Astrocyte of the spinal cord (primary cell): ENCODE results near the gene KIF16B.

Experiments used
- DNase-seq: peaks from one replicate; pipeline ENCODE4 v3.0.0; 2011; ENCODE audit warnings: low read depth, low spot score
- H3K4me3 ChIP-seq: 2 replicates; pipeline ENCODE4 v1.5.1; 2011; ENCODE audit warnings: low read depth, mild to moderate bottlenecking, low read length, moderate library complexity
- in situ Hi-C: cut with HindIII; loops from 2 replicates; pipeline ENCODE4 v1.10.0; 2017; ENCODE audit warnings: low sequenced_read_pairs
- TF ChIP-seq, protein P1 (sequence below): IDR thresholded peaks from 2 replicates; pipeline ENCODE4 v1.5.1; 2012; ENCODE audit warnings: low read depth, mild to moderate bottlenecking, low read length, inconsistent platforms

KIF16B gene

DNA sequence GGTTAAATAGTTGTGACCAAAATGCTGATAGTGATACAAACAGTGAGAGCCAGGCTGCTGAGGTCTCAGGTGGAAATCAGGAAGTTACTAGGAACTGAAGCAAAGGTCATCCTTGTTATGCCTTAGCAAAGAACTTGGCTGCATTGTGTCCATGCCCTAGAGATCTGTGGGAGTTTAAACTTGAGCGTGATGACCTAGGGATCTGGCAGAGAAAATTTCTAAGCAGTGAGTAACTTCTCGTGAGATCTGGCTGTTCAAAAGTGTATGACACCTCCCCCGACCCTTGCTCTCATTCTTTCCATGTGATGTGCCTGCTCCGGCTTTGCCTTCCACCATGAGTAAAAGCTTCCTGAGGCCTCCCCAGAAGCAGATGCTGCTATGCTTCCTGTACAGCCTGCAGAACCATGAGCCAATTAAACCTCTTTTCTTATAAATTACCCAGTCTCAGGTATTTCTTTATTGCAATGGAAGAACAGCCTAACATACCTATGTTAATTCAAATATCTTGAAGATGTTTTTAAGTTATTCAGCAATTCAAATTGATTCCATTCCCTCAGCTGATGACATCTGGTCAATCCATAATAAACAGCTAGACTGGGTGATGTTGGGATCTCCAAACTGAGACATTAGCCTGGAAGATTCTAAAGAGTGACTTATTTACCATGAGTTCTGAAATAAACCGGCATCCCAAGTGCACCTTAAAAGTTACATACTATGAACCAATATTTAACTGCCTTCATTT is 33.8 kb downstream of the KIF16B start:
- TF ChIP-seq, protein P1, sequence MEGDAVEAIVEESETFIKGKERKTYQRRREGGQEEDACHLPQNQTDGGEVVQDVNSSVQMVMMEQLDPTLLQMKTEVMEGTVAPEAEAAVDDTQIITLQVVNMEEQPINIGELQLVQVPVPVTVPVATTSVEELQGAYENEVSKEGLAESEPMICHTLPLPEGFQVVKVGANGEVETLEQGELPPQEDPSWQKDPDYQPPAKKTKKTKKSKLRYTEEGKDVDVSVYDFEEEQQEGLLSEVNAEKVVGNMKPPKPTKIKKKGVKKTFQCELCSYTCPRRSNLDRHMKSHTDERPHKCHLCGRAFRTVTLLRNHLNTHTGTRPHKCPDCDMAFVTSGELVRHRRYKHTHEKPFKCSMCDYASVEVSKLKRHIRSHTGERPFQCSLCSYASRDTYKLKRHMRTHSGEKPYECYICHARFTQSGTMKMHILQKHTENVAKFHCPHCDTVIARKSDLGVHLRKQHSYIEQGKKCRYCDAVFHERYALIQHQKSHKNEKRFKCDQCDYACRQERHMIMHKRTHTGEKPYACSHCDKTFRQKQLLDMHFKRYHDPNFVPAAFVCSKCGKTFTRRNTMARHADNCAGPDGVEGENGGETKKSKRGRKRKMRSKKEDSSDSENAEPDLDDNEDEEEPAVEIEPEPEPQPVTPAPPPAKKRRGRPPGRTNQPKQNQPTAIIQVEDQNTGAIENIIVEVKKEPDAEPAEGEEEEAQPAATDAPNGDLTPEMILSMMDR: no peak
- in situ Hi-C loops: no loop called here
- H3K4me3 ChIP-seq: no peak overlapping the region
- DNase-seq: no peak

DNA sequence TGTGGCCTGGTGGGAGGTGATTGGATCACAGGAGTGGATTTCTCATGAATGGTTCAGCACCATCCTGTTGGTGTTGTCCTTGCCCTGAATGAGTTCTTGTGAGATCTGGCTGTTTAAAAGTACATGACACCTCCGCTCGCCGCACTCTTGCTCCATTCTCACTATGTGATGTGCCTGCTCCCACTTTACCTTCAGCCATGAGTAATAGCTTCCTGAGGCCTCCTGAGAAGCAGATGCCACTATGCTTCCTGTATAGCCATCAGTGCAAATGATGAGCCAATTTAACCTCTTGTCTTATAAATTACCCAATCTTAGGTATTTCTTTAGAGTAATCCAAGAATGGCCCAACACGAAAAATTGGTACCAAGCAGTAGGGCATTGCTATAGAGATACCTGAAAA is 34.5 kb downstream of the KIF16B start:
- TF ChIP-seq, protein P1: no peak
- no peak overlapping the region for H3K4me3 ChIP-seq
- DNase-seq: no peak
- in situ Hi-C loops: no loop called here

DNA sequence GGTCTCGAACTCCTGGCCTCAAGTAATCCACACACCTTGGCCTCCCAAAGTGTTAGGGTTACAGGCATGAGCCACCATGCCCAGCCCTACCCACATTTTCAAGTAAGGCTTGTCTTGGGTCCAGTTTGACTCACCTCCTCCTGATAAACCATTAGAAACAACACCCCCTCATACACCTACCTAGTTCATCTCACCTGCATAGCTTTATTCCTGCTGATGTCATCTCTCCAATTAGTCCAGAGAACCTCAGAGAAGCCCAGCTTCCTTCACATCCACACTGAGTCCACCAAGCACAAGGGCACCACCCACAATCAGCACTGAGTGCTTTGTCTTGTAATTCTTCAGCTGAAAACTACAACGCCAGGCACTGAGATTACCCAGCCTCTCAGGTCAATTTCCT is 35.3 kb downstream of the KIF16B start:
- H3K4me3 ChIP-seq: no peak overlapping the region
- DNase-seq: no peak
- in situ Hi-C loops: no loop called here
- TF ChIP-seq, protein P1: no peak

DNA sequence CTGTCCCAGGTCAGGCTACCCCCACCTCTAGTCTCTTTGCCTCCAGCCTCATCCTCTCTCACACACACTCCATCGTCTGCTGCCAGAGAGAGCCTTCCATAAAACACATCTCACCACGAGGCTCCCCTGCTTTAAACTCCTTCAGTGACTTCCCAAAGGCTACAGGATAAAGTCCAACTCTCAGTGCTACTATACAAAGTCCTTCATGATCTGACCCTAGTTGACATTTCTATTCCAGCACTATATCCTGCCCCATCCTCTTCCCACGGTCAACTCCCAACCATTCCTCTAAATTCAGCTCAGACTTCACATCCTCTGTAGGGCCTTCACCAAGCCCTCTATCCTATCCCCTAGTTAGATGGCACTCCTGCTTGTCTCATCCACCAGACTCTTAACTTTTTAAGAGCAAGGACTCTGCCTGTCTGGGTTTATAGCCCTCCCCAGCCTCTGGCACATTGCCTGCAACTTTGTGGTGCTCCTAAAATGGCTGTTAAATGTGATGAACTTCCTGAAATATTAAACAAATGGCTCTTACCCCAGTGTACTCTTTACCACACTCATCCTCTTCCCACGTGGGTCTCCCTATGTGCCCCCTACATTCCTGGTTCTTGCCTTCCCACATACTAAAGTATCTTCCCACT is 36.1 kb downstream of the KIF16B start:
- in situ Hi-C loops: no loop called here
- no peak overlapping the region for H3K4me3 ChIP-seq
- TF ChIP-seq, protein P1: no peak
- DNase-seq: no peak

DNA sequence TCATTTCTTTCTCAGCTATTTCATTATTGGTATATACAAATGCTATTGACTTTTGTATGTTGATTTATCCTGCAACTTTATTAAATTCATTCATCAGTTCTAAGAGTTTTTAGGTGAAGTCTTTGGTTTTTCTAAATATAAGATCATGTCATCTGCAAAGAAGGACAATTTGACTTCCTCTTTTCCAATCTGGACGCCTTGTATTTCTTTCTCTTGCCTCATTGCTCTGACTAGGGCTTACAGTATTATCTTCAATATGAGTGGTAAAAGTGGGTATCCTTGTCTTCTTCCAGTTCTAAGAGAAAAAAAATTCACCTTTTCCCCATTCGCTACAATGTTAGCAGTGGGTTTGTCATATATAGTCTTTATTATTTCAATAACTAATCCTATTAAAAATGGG is 38.0 kb downstream of the KIF16B start:
- in situ Hi-C loops: no loop called here
- H3K4me3 ChIP-seq: no peak overlapping the region
- TF ChIP-seq, protein P1: no peak
- no peak for DNase-seq

DNA sequence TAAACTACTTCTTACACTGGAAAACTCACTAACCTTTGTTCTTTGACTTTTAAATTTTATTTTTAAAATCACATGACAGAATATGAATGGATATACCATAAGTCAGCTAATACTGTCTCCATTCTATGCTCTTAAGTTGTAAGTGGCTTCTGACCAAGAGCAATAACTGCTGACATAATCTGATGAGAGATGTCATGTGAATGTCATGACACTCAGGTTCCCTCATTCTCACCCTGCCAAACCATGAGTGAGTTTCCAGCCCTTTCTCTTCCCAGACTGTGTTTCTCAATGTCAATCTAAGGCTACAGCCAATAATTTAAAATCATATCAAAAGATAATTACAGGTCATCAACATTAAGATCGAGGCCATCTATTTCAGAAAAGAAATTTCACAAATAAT is 39.7 kb downstream of the KIF16B start:
- H3K4me3 ChIP-seq: no peak overlapping the region
- no peak for DNase-seq
- in situ Hi-C loops: no loop called here
- TF ChIP-seq, protein P1: no peak
